Fibroblast of skin of back (primary cell): ENCODE data around the gene CCDC196. TPM values are rescaled to one million over a fixed set of nuclear protein-coding genes. Genes with fewer than 3 reads are reported as not detected.

Experiments used
- DNase-seq: peaks from one replicate; pipeline ENCODE4 v3.0.0-alpha.2; 2013
- polyA plus RNA-seq, 2 experiments: library from polyadenylated mRNA; unstranded; fragments of 120-200 nt; gene quantifications; one replicate each; pipeline ENCODE4 v1.2.1, GENCODE V29; 2013; ENCODE audit not compliant: insufficient read length in 2 of 2

The CCDC196 gene, protein sequence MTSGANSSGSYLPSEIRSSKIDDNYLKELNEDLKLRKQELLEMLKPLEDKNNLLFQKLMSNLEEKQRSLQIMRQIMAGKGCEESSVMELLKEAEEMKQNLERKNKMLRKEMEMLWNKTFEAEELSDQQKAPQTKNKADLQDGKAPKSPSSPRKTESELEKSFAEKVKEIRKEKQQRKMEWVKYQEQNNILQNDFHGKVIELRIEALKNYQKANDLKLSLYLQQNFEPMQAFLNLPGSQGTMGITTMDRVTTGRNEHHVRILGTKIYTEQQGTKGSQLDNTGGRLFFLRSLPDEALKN
- not detected for polyA plus RNA-seq (2013, experiment 1 of 2; ENCODE audit: insufficient read length)
- not detected for polyA plus RNA-seq (2013, experiment 2 of 2; ENCODE audit: insufficient read length)

DNA sequence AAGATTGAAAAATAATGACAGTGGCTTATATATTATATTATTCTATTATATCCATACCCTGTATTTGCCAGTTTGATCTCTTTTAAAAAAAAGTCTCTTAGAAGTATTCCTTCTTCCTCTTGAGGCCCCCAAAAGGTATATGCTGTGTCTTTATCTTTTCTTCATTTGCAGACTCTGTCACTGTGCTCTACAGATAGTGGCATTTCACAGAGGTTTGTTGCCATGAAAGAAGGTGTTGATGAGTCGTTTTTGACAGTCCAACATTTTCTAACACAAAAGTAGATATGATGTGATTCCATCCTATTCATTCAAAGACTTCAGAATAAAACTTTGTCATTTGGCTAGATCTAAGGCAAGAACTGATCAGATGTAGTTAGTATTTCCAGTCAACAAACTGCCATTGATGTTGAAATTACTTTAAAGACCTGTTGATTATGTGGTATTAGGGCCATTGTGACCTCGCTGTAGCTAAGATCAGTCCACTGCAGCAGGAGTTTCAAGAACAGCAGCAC, at the start of gene CCDC196:
TSS of gene CCDC196 (plus strand) at position 462 of the 512 bp plus-strand sequence. CDS start 132 bp downstream, outside the sequence.
- DNase-seq: no peak

GRCh38 chr14:66440801-66441200, 45.4 kb upstream of the CCDC196 start:
- no peak for DNase-seq

DNA sequence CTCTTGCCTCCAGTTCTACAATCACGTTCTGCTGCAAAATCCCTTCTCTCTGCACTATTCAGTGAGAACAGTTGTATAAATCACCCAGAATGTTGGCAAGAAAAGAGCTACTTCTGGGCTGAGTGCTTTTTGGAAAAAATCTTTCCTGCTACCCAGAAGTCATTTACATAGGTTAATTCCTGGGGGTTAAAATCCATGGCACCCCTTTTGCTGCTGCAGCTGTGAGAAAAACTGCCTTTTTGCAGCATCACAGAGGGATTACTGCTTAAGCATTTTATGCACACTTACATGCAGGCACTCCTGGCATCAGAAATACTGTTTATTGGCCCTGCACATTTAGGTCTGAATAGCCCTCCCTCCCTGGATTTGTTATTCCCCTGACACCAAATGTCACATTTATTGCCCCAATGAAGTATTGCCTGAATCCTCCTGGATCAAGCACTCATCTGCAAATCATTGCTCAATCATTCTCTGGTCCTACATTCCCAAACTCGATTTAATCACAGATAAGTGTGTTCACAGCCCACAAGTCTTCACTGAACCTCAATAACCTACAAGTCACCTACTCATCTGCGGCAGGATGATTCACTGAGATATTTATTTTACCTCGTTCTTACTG, 43.1 kb upstream of the CCDC196 start:
- no peak for DNase-seq

GRCh38 chr14:66443785-66444184, 42.4 kb upstream of the CCDC196 start:
- DNase-seq: no peak

DNA sequence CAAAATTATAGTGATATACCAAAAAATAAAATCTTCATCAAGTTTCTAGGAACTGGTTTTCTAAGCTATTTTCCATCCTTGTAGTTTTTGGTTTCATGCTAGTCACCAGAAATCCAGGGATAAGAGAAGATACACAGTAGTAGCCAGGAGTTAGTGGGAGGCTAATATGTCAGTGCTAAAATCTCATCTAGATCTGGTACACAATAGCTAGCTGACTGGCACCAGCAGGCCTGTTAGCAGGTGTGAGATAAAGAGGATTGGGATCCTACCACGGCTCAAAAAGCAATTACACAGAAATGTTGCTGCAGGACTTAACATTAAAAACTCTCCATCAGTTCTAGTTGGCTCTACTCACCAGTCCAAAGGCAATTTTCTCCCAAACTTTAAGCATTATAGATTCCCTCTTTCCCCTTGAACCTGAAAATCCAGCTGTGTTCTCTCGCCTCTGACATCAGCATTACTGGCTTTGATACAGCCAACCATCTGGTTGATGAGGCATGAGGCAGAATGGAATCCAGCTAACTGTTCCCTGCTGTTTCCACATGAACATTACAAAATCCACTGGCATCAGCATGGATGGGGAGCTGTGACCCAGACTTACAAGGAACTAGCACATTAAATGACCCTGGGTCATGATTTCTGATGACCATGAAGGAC, 41.8 kb upstream of the CCDC196 start:
- DNase-seq: no peak

DNA sequence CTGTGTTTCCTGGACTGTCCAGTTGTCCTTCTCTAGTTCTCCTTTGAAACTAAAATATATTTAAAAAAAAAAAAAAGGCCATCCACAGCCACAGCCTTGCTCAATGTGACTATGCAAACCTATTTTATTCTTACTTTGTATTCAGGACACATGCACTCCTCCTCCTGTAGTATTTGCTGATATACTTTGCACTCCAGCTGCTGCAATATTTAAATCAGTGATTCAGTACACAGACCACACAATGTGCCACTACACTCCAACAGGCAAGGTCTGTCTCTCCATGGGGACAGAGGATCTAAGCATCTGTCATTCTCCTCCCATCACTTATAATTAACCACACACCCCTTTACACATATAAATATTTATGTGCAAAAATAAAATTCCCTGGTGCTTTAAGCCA, 40.2 kb upstream of the CCDC196 start:
- DNase-seq: no peak

DNA sequence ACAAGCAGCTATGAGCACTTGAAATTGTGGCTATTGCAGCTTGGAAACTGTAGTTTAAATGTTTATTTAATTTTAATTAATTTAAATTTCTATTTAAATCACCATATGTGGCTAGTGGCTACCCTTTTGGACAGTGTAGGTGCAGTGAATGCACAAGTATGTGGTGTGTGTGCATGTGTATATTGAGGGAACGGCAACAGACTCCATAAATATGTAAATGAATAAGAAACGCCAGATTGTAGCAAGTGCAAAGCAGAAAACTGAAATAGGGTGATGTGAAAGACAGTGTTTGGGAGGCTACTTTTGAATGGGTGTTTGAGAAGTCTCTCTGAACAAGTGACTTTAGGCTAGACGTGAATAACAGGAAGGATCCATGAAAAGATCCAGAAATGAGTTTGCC, 32.7 kb upstream of the CCDC196 start:
- no peak for DNase-seq

- DNase-seq: no peak
Observed at GRCh38 chr14:66459603-66460002, 26.6 kb upstream of the CCDC196 start.

DNA sequence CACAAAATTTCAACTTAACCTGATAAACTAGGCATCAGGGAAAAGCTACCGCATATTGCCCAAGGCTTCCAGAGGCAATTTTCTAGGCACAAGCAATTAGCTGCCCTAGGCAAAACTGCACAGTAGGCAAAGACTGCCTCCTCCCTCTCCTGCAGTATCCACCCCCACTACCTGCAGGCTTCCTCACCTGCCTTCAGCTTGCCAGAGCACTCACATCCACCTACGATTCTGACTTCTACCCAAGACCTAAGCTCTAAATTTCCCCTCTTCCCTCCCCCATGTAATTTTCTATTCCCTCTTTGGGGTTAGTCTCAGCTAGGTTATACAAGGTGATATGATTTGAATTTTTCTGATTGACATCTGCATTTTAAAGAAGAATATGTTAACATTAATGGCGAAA, 21.9 kb upstream of the CCDC196 start:
- no peak for DNase-seq

GRCh38 chr14:66468778-66469367, 17.3 kb upstream of the CCDC196 start:
- no peak for DNase-seq

- no peak for DNase-seq
Observed at GRCh38 chr14:66471584-66471983, 14.6 kb upstream of the CCDC196 start.

DNA sequence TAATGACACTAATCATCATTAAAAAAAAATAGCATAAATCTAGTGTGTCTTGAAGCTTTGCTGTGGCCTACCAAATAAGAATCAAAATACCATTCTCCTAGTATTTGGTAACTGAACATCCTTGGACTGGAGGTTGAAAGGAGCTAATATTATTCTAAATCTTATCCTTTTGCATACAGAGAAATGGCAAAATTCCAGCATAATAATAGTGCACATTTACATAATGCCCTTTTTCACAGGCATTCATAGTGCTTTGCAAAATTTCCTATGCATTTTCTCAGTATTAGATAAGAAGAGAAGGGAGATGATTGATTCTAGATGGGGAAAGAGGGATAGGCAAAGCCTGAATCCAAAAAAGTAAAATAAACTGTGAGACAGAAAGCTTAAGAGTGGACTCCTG, 13.9 kb upstream of the CCDC196 start:
- no peak for DNase-seq

DNA sequence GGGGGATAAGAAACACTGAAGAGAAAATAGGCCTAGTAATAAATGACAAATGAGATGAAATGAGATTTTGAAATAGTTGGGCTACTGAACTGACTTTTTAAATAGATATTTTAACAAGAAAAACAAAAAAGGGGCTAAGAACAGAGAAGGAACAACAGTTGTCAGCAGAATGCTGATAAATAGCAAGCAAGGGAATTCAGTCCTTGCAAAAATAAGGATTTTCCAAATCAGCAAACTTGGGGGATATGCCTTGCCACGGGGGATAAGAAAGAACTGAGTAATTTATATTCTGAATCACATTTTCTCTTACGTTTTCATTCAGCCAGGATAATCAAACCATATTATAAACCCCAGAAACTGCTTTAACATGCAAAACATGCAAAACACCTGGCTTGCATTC, 12.9 kb upstream of the CCDC196 start:
- DNase-seq: no peak

- peak; percentile 71 for DNase-seq
Observed at GRCh38 chr14:66476964-66477363, 9.2 kb upstream of the CCDC196 start.

GRCh38 chr14:66477567-66477966, 8.6 kb upstream of the CCDC196 start:
- no peak for DNase-seq

- DNase-seq: no peak
Observed at GRCh38 chr14:66482873-66483272, 3.3 kb upstream of the CCDC196 start.

- no peak for DNase-seq
Observed at GRCh38 chr14:66483322-66483721, 2.8 kb upstream of the CCDC196 start.

- DNase-seq: no peak
Observed at GRCh38 chr14:66485029-66485428, 1.1 kb upstream of the CCDC196 start.

- DNase-seq: no peak
Observed at GRCh38 chr14:66487164-66487563, 993 bp downstream of the CCDC196 start.

DNA sequence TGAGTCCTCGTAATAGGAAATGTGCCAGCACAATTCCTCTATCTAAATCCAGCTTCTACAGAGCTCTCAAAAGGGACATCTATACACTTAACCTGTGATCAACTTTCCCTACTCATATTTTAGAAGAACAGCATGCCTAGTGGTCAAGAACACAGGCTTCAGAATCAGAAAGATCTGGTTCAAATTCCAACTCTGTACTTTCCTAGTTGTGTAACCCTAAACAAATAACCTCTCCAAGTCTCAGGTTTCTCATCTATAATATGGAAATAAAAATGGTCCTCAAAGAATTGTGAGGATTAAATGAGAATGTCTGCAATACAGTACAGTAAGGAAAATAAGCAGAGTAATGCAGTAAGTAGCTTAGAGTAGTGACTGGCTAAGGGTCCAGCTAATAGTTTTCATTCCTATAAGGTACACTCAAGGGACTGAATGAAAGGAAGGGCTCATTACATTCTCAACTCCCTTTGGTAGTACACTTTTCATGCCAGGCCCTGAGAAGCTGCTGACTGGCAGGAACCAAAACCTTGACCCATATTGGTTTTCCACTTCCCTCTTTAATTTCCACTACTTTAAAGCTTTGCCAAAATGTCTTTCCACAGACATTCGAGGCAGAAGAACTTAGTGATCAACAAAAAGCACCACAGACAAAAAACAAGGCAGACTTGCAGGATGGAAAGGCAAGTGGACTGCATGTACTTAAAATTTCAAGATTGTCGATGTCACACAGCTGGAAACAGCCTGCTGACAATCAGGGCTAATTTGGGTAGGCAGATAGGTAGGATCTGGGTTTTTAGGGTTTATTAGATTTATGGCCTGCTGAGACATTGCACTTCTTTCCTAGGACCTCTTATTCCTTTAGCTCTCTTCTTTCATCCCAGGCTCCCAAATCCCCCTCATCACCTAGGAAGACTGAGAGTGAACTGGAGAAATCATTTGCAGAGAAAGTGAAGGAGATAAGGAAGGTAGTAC, 4.3 kb downstream of the CCDC196 start:
- DNase-seq: no peak

DNA sequence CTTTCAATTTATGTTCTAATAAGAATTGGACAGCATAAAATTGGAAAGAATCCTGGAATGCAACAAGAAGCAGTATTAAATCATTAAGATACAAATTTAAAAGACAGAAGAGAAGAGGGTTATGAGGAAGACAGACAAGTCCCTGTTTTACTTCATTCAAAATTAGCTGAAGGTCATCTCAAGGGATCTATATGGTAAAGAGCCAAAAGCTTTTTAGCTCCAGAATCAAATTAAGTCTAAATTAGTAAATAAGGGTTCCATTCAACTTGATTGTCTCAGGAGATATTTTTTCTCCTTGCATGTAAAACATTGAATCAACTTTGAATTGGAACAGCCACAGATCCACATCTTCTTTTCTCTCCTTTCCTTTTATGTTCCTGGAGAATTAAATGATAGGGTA, 7.6 kb downstream of the CCDC196 start:
- DNase-seq: no peak
